H1 (cell line): ENCODE results near the gene WDR7. TPM values are rescaled to one million over a fixed set of nuclear protein-coding genes. Genes with fewer than 3 reads are reported as not detected.
A peak's percentile ranks its signal among the peaks of the same experiment; 100 is the strongest.

ENCODE experiments used
- CTCF ChIA-PET: fragments of 300-600 bp; sonication (Branson Sonifier 250); formaldehyde crosslinking; loops from one replicate; lab custom pipeline; 2021; ENCODE audit not compliant: partially characterized antibody; lab: Charles Lee
- POLR2A ChIA-PET: fragments of 300-600 bp; sonication (Branson Sonifier 250); formaldehyde crosslinking; loops from one replicate; lab custom pipeline; 2021; ENCODE audit warnings: inconsistent platforms; ENCODE audit not compliant: partially characterized antibody; lab: Charles Lee
- DNase-seq, 2 experiments: peaks; one replicate each; pipeline versions ENCODE4 v3.0.0 to v3.0.0-alpha.2; 2010 to 2022; ENCODE audit warnings: low spot score in 2 of 2, low read depth in 1 of 2, mixed read lengths in 1 of 2
- FAIRE-seq: peaks from 2 replicates; lab custom pipeline; 2011; peaks lifted over from hg19 to GRCh38; lab: Jason Lieb, UNC
- H2AFZ ChIP-seq: 2 replicates; pipeline ENCODE4 v1.8.1; 2012; ENCODE audit warnings: low read length, inconsistent platforms
- H2AK5ac ChIP-seq: 2 replicates; pipeline ENCODE4 v1.6.1; 2013; ENCODE audit warnings: low read depth, low read length
- H2BK120ac ChIP-seq: replicated peaks from 2 replicates; pipeline ENCODE3; 2013; ENCODE audit warnings: low read depth, low read length, inconsistent platforms
- H2BK12ac ChIP-seq: 2 replicates; pipeline ENCODE4 v1.6.1; 2013; ENCODE audit warnings: low read depth, low read length
- H2BK15ac ChIP-seq: 2 replicates; pipeline ENCODE4 v1.6.1; 2013; ENCODE audit warnings: low read length
- H2BK20ac ChIP-seq: 2 replicates; pipeline ENCODE4 v1.6.1; 2013; ENCODE audit warnings: low read length
- H2BK5ac ChIP-seq: 2 replicates; pipeline ENCODE4 v1.6.1; 2013; ENCODE audit warnings: low read depth, low read length
- H3K14ac ChIP-seq: 2 replicates; pipeline ENCODE4 v1.6.1; 2013; ENCODE audit warnings: inconsistent platforms; ENCODE audit not compliant: insufficient read length
- H3K18ac ChIP-seq: 2 replicates; pipeline ENCODE4 v1.6.1; 2013; ENCODE audit warnings: low read length; ENCODE audit errors: extremely low read depth
- H3K23ac ChIP-seq: 2 replicates; pipeline ENCODE4 v1.6.1; 2013; ENCODE audit warnings: inconsistent platforms; ENCODE audit not compliant: insufficient read length
- H3K23me2 ChIP-seq: 2 replicates; pipeline ENCODE4 v1.6.1; 2013; ENCODE audit warnings: low read depth, low read length
- H3K27ac ChIP-seq: 2 replicates; pipeline ENCODE4 v1.6.1; 2011; ENCODE audit warnings: low read depth, low read length, inconsistent platforms
- H3K27me3 ChIP-seq, 4 experiments: replicated peaks in 1 of 4; 1 replicate in 1 of 4; 2 replicates in 3 of 4; pipeline versions ENCODE4 v1.6.1 to v1.8.1; 2011 to 2013; ENCODE audit warnings: low read length in 3 of 4, mild to moderate bottlenecking in 3 of 4, inconsistent platforms in 2 of 4, mixed read lengths in 2 of 4, moderate library complexity in 1 of 4; ENCODE audit not compliant: control insufficient read depth in 3 of 4, insufficient read depth in 3 of 4; ENCODE audit errors: extremely low read depth in 1 of 4
- H3K36me3 ChIP-seq, 4 experiments: 2 replicates each; pipeline versions ENCODE4 v1.6.1 to v1.8.1; 2011 to 2013; ENCODE audit warnings: mild to moderate bottlenecking in 4 of 4, low read length in 3 of 4, moderate library complexity in 2 of 4, control low read depth in 1 of 4, inconsistent platforms in 1 of 4; ENCODE audit not compliant: insufficient read depth in 4 of 4, control insufficient read depth in 2 of 4
- H3K4ac ChIP-seq: replicated peaks from 2 replicates; pipeline ENCODE3; 2013; ENCODE audit warnings: low read length, low read depth, mixed read lengths, inconsistent platforms; ENCODE audit not compliant: insufficient read length
- H3K4me1 ChIP-seq, 4 experiments: replicated peaks in 1 of 4; 1 replicate in 1 of 4; 2 replicates in 3 of 4; pipeline versions ENCODE4 v1.6.1 to v1.8.1; 2011 to 2013; ENCODE audit warnings: low read length in 3 of 4, inconsistent platforms in 2 of 4, mixed read lengths in 1 of 4; ENCODE audit not compliant: insufficient read depth in 4 of 4, control insufficient read depth in 3 of 4
- H3K4me2 ChIP-seq, 2 experiments: 2 replicates each; pipeline versions ENCODE4 v1.6.1 to v1.8.1; 2011 to 2013; ENCODE audit warnings: low read depth in 2 of 2, low read length in 2 of 2, control low read depth in 1 of 2, inconsistent platforms in 1 of 2, mild to moderate bottlenecking in 1 of 2; ENCODE audit not compliant: insufficient read depth in 1 of 2
- H3K4me3 ChIP-seq, 4 experiments: fragments of 200-600, 300-600 bp in 1 of 4; sonication (generic), shearing (Covaris generic), sonication (Bioruptor Twin) in 1 of 4; 2 replicates each; pipeline versions ENCODE4 v1.5.1 to v1.8.1; 2011 to 2016; ENCODE audit warnings: low read length in 4 of 4, low read depth in 3 of 4, control low read depth in 2 of 4, inconsistent platforms in 2 of 4, mild to moderate bottlenecking in 2 of 4, mixed read lengths in 1 of 4, moderate library complexity in 1 of 4; ENCODE audit not compliant: insufficient read depth in 2 of 4; ENCODE audit errors: extremely low read depth in 1 of 4
- H3K56ac ChIP-seq: replicated peaks from 2 replicates; pipeline ENCODE3; 2013; ENCODE audit warnings: low read depth, mild to moderate bottlenecking, mixed read lengths, low read length, inconsistent platforms; ENCODE audit not compliant: insufficient read length
- H3K79me1 ChIP-seq: 2 replicates; pipeline ENCODE4 v1.6.1; 2013; ENCODE audit warnings: low read depth, low read length, control low read depth
- H3K79me2 ChIP-seq, 2 experiments: 2 replicates each; pipeline versions ENCODE4 v1.6.1 to v1.8.1; 2012 to 2013; ENCODE audit warnings: low read length in 2 of 2, mild to moderate bottlenecking in 2 of 2, inconsistent platforms in 1 of 2; ENCODE audit not compliant: insufficient read depth in 2 of 2, control insufficient read depth in 1 of 2
- H3K9ac ChIP-seq, 4 experiments: replicated peaks in 1 of 4; 1 replicate in 1 of 4; 2 replicates in 3 of 4; pipeline versions ENCODE4 v1.6.1 to v1.8.1; 2011 to 2013; ENCODE audit warnings: low read depth in 3 of 4, low read length in 3 of 4, control low read depth in 2 of 4, mild to moderate bottlenecking in 2 of 4, moderate library complexity in 2 of 4, inconsistent platforms in 1 of 4; ENCODE audit errors: extremely low read depth in 1 of 4
- H3K9me3 ChIP-seq, 2 experiments: 2 replicates each; pipeline versions ENCODE4 v1.6.1 to v1.8.1; 2012 to 2013; ENCODE audit warnings: mild to moderate bottlenecking in 2 of 2, moderate library complexity in 2 of 2, control low read depth in 1 of 2, inconsistent platforms in 1 of 2, low read depth in 1 of 2, low read length in 1 of 2, mixed read lengths in 1 of 2; ENCODE audit not compliant: insufficient read depth in 2 of 2
- H4K20me1 ChIP-seq, 2 experiments: replicated peaks in 1 of 2; 2 replicates each; pipeline versions ENCODE3 to v1.8.1; 2011 to 2013; ENCODE audit warnings: inconsistent platforms in 2 of 2, low read length in 2 of 2, mild to moderate bottlenecking in 1 of 2; ENCODE audit not compliant: insufficient read depth in 2 of 2, control insufficient read depth in 1 of 2
- H4K5ac ChIP-seq: 2 replicates; pipeline ENCODE4 v1.6.1; 2013; ENCODE audit warnings: low read length, low read depth, mixed read lengths, inconsistent platforms; ENCODE audit not compliant: insufficient read length
- H4K8ac ChIP-seq: 2 replicates; pipeline ENCODE4 v1.8.0; 2013; ENCODE audit warnings: mild to moderate bottlenecking, moderate library complexity, low read length, inconsistent platforms; ENCODE audit not compliant: insufficient read depth; ENCODE audit errors: extremely low read depth
- H4K91ac ChIP-seq: replicated peaks from 2 replicates; pipeline ENCODE3; 2013; ENCODE audit warnings: low read length, mixed read lengths, inconsistent platforms; ENCODE audit not compliant: insufficient read length
- CBX5 ChIP-seq: fragments of 300-800, 300-1000 bp; sonication (generic); IDR thresholded peaks from 2 replicates; pipeline ENCODE4 v1.7.1; 2016; ENCODE audit warnings: antibody characterized with exemption, low read length, low read depth
- CBX8 ChIP-seq: fragments of 300-800, 300-1000 bp; sonication (generic); IDR thresholded peaks from 2 replicates; pipeline ENCODE4 v1.7.1; 2016; ENCODE audit warnings: low read depth, low read length, borderline replicate concordance
- EZH2 ChIP-seq: fragments of 200-600 bp; sonication (generic); IDR thresholded peaks from 2 replicates; pipeline ENCODE4 v1.7.1; 2012; ENCODE audit warnings: low read depth, mild to moderate bottlenecking, moderate library complexity, low read length, inconsistent platforms; ENCODE audit not compliant: severe bottlenecking
- FOSL1 ChIP-seq: IDR thresholded peaks from 2 replicates; pipeline ENCODE4 v1.6.1; 2011; ENCODE audit warnings: mild to moderate bottlenecking, low read depth, low read length, moderate library complexity; ENCODE audit not compliant: insufficient read depth
- GTF2F1 ChIP-seq: IDR thresholded peaks from 2 replicates; pipeline ENCODE4 v1.6.1; 2012; ENCODE audit warnings: low read depth, low read length, improper control_type of control experiment, borderline replicate concordance
- PHF8 ChIP-seq: fragments of 200-600 bp; sonication (generic); conservative IDR thresholded peaks from 2 replicates; pipeline ENCODE4 v1.7.1; 2012; ENCODE audit warnings: low read depth, mild to moderate bottlenecking, inconsistent platforms, low read length, moderate library complexity
- POLR2A ChIP-seq, 2 experiments: IDR thresholded peaks; 1 replicate in 1 of 2; 2 replicates in 1 of 2; pipeline ENCODE4 v1.6.1; 2011; ENCODE audit warnings: low read depth in 2 of 2, low read length in 2 of 2, mild to moderate bottlenecking in 2 of 2; ENCODE audit errors: control extremely low read depth in 1 of 2
- RAD21 ChIP-seq, 2 experiments: IDR thresholded peaks in 1 of 2; conservative IDR thresholded peaks in 1 of 2; 2 replicates each; pipeline ENCODE4 v1.6.1; 2011; ENCODE audit warnings: low read depth in 2 of 2, low read length in 2 of 2, improper control_type of control experiment in 1 of 2, inconsistent platforms in 1 of 2, mild to moderate bottlenecking in 1 of 2, moderate library complexity in 1 of 2
- RNF2 ChIP-seq: fragments of 200-900, 300-1000 bp; sonication (generic); IDR thresholded peaks from 2 replicates; pipeline ENCODE4 v1.7.1; 2016; ENCODE audit warnings: borderline replicate concordance, low read depth, mild to moderate bottlenecking, antibody characterized with exemption, low read length; ENCODE audit not compliant: poor library complexity, severe bottlenecking; ENCODE audit errors: missing control alignments
- RXRA ChIP-seq: IDR thresholded peaks from 2 replicates; pipeline ENCODE4 v1.6.1; 2011; ENCODE audit warnings: low read depth, mild to moderate bottlenecking, low read length, moderate library complexity; ENCODE audit not compliant: insufficient read depth
- SAP30 ChIP-seq: fragments of 300-600 bp; sonication (generic); IDR thresholded peaks from 2 replicates; pipeline ENCODE4 v1.7.1; 2012; ENCODE audit warnings: low read length, moderate library complexity, mild to moderate bottlenecking, inconsistent platforms; ENCODE audit not compliant: insufficient read depth, insufficient replicate concordance
- SP2 ChIP-seq: IDR thresholded peaks from 2 replicates; pipeline ENCODE4 v1.6.1; 2012; ENCODE audit warnings: mild to moderate bottlenecking, low read length, inconsistent platforms
- TAF7 ChIP-seq: optimal IDR thresholded peaks from 2 replicates; pipeline ENCODE3; 2011; ENCODE audit warnings: low read depth, mild to moderate bottlenecking, inconsistent platforms, low read length, moderate library complexity, borderline replicate concordance
- WGBS, 2 experiments: shearing (Covaris generic) in 1 of 2; methylation state at CpG; one replicate each; pipeline versions ENCODE4 v1.1.6 to v1.1.7; 2013 to 2015; ENCODE audit warnings: low lambda C conversion rate in 2 of 2, mixed read lengths in 2 of 2, inconsistent platforms in 1 of 2, low coverage in 1 of 2, missing lambda C conversion rate in 1 of 2; ENCODE audit not compliant: insufficient replicate concordance in 2 of 2, insufficient coverage in 1 of 2, insufficient read length in 1 of 2; ENCODE audit errors: extremely low coverage in 1 of 2, missing lambda C conversion rate in 1 of 2; 5-methylcytosine and 5-hydroxymethylcytosine counted together
- polyA plus RNA-seq, 7 experiments: library from polyadenylated mRNA; depleted of rRNA in 3 of 7; stranded (reverse) in 5 of 7; unstranded in 2 of 7; fragments of >200 nt in 5 of 7; fragments of 200-250 nt in 2 of 7; gene quantifications; 1 replicate in 5 of 7; 2 replicates in 1 of 7; 4 replicates in 1 of 7; pipeline versions ENCODE4 v1.2.1 to v1.2.3, GENCODE V29; 2011 to 2013; ENCODE audit warnings: missing spikeins in 2 of 7, mixed read lengths in 2 of 7
- total RNA-seq: library from RNA; stranded (reverse); fragmentation: NEBNext Ultra II Directional; extraction: Animal tissue kit (Norgen Biotek cat#: 25700); gene quantifications from 2 replicates; pipeline ENCODE4 v1.2.1, GENCODE V29; 2021

WDR7 gene
- total and polyA plus RNA-seq, 2 of the 8 experiments (the other 6 are each of a cell fraction or from before 2014, with no cell fraction given): 5.5 to 15.2 TPM

- Histone ChIP-seq H2BK20ac (no peak overlapping the region), H2AFZ (no peak overlapping the region), H3K23ac (no peak overlapping the region), H4K5ac (no peak overlapping the region), H3K4me3 (no peak overlapping the region), H2BK12ac (no peak overlapping the region), H3K27ac (no peak overlapping the region), H2BK5ac (no peak overlapping the region), H2BK15ac (no peak overlapping the region), H3K9ac (no peak overlapping the region), H3K18ac (no peak overlapping the region), H3K79me1 (no peaks in the 10 kb centered on the region), H3K14ac (no peak overlapping the region), H3K56ac (no peak overlapping the region), H3K4ac (no peak overlapping the region), H3K23me2 (no peaks in the 10 kb centered on the region), H4K8ac (no peak overlapping the region), H3K4me1 (no peaks in the 10 kb centered on the region), H3K27me3 (no peaks in the 10 kb centered on the region), H4K91ac (no peak overlapping the region), H3K79me2 (no peaks in the 10 kb centered on the region), H3K4me2 (no peak overlapping the region), H2AK5ac (no peak overlapping the region), H3K36me3 (no peaks in the 10 kb centered on the region), H3K9me3 (no peaks in the 10 kb centered on the region), H4K20me1 (no peaks in the 10 kb centered on the region), H2BK120ac (no peak overlapping the region)
- CTCF ChIA-PET: interaction anchor here (0.6 kb wide), 1 partner anchor 132 kb away, joined by 3 read pairs; no protein-coding TSS in a partner anchor
- POLR2A ChIA-PET: no interaction called here
- FAIRE-seq: no peak
- DNase-seq: peak in 1 of 2 experiments; percentile 9
- WGBS, 2 experiments: 71% methylated on average over 2 of the region's 2 CpGs; no CpG with 5 or more reads in 1 of the 2 experiments
- TF ChIP-seq CBX8 (no peak), RNF2 (no peak), CBX5 (no peak), SP2 (no peak), GTF2F1 (no peak), FOSL1 (no peak), RXRA (no peak), PHF8 (no peak), SAP30 (no peak), RAD21 (IDR thresholded peaks at IDR 0.05 in 1 of 2, conservative IDR thresholded peaks at IDR 0.05 in 1 of 2; ENCODE audit: low read depth in 2 of 2, low read length in 2 of 2) (peak in 1 of 2 experiments; percentile 19; a peak in 2 of 4 replicates), TAF7 (no peak), POLR2A (IDR thresholded peaks at IDR 0.05; ENCODE audit: control extremely low read depth in 1 of 2, low read depth in 2 of 2, low read length in 2 of 2) (no peak), EZH2 (no peak)
Measured at GRCh38 chr18:56709463-56709862, 58.3 kb downstream of the WDR7 start.
